CD4-positive, alpha-beta T cell treated with Interleukin-1 beta for 1 hour (primary cell): ENCODE measurements around the gene GPSM3.
A peak's percentile ranks its signal among the peaks of the same experiment; 100 is the strongest.

Source experiments
- DNase-seq, 2 donors: peaks; one replicate each; pipeline ENCODE4 v3.0.0-alpha.2; 2020 to 2022

The GPSM3 gene

GRCh38 chr6:32170294-32170693 is 22.1 kb downstream of the GPSM3 start:
- DNase-seq = no peak

- DNase-seq = no peak
Measured at GRCh38 chr6:32168807-32169591, 23.4 kb downstream of the GPSM3 start.

- no peak for DNase-seq
Measured at GRCh38 chr6:32168350-32168749, 24.1 kb downstream of the GPSM3 start.

- DNase-seq = no peak
Measured at GRCh38 chr6:32167761-32168262, 24.6 kb downstream of the GPSM3 start.

GRCh38 chr6:32167154-32167760 is 25.2 kb downstream of the GPSM3 start:
- DNase-seq = no peak

GRCh38 chr6:32166411-32167061 is 25.9 kb downstream of the GPSM3 start:
- DNase-seq = no peak

- no peak for DNase-seq
Measured at GRCh38 chr6:32164295-32164694, 28.1 kb downstream of the GPSM3 start, which contains the start of gene EGFL8. Gene EGFL8 (plus strand): TSS chr6:32164595. CDS start chr6:32166166, 1,571 bp downstream.

- DNase-seq = no peak
Measured at GRCh38 chr6:32163559-32164258, 28.7 kb downstream of the GPSM3 start.

GRCh38 chr6:32158052-32158451 is 34.4 kb downstream of the GPSM3 start:
- DNase-seq = no peak

- DNase-seq = no peak
Measured at GRCh38 chr6:32156891-32157290, 35.6 kb downstream of the GPSM3 start.

- peak; percentile 75 to 76 for DNase-seq
Measured at GRCh38 chr6:32154514-32155161, 37.8 kb downstream of the GPSM3 start.

GRCh38 chr6:32153564-32154513 is 38.6 kb downstream of the GPSM3 start, which contains the start of gene PPT2:
Gene PPT2 (plus strand): TSS chr6:32154141. CDS start chr6:32154595, 454 bp downstream.
- peak; percentile 80 to 81 for DNase-seq

GRCh38 chr6:32152769-32153563 is 39.5 kb downstream of the GPSM3 start:
- no peak for DNase-seq

- DNase-seq = no peak
Measured at GRCh38 chr6:32151863-32152768, 40.3 kb downstream of the GPSM3 start, which contains the start of gene PRRT1. Gene PRRT1 (minus strand): TSS chr6:32151939. CDS start chr6:32151827, 112 bp downstream.

GRCh38 chr6:32151181-32151862 is 41.1 kb downstream of the GPSM3 start:
- DNase-seq = no peak

GRCh38 chr6:32149932-32150870 is 42.2 kb downstream of the GPSM3 start:
- no peak for DNase-seq

GRCh38 chr6:32149092-32149755 is 43.2 kb downstream of the GPSM3 start:
- no peak for DNase-seq
